Measurements from ENCODE around the gene AXIN2.
A peak's percentile ranks its signal among the peaks of the same experiment; 100 is the strongest.

The AXIN2 gene

GRCh38 chr17:65558683-65559460 is 2.6 kb downstream of the AXIN2 start:
- DNase-seq (ENCODE audit: extremely low read depth, insufficient read length): no peak
- peak overlapping the region; percentile 67 for H3K4me3 ChIP-seq (replicated peaks; ENCODE audit: low read depth, low read length)

GRCh38 chr17:65558311-65558682 is 3.2 kb downstream of the AXIN2 start:
- DNase-seq (ENCODE audit: extremely low read depth, insufficient read length): no peak
- TF ChIP-seq CTCF (IDR thresholded peaks at IDR 0.05; ENCODE audit: insufficient read depth, low read length, poor library complexity, severe bottlenecking): no peak
- no peak overlapping the region for H3K4me3 ChIP-seq (replicated peaks; ENCODE audit: low read depth, low read length)
- no peaks in the 10 kb centered on the region for H3K36me3 ChIP-seq (ENCODE audit: control insufficient read depth, insufficient read depth, low read length)
- no peaks in the 10 kb centered on the region for H3K27me3 ChIP-seq (replicated peaks; ENCODE audit: control insufficient read depth, insufficient read depth, low read length)

More at GRCh38 chr17:65558683-65559460, 2.6 kb downstream of the AXIN2 start:
- no peaks in the 10 kb centered on the region for H3K27me3 ChIP-seq (replicated peaks; ENCODE audit: control insufficient read depth, insufficient read depth, low read length)
- TF ChIP-seq CTCF (IDR thresholded peaks at IDR 0.05; ENCODE audit: insufficient read depth, low read length, poor library complexity, severe bottlenecking): no peak
- no peaks in the 10 kb centered on the region for H3K36me3 ChIP-seq (ENCODE audit: control insufficient read depth, insufficient read depth, low read length)

- no peak for TF ChIP-seq CTCF (IDR thresholded peaks at IDR 0.05; ENCODE audit: insufficient read depth, low read length, poor library complexity, severe bottlenecking)
- no peaks in the 10 kb centered on the region for H3K36me3 ChIP-seq (ENCODE audit: control insufficient read depth, insufficient read depth, low read length)
- no peak for DNase-seq (ENCODE audit: extremely low read depth, insufficient read length)
- H3K27me3 ChIP-seq (replicated peaks; ENCODE audit: control insufficient read depth, insufficient read depth, low read length): no peaks in the 10 kb centered on the region
- H3K4me3 ChIP-seq (replicated peaks; ENCODE audit: low read depth, low read length): no peak overlapping the region
Observed at GRCh38 chr17:65557349-65558310, 3.8 kb downstream of the AXIN2 start.

- Histone ChIP-seq H3K27me3 (replicated peaks; ENCODE audit: control insufficient read depth, insufficient read depth, low read length) (no peaks in the 10 kb centered on the region), H3K4me3 (replicated peaks; ENCODE audit: low read depth, low read length) (no peak overlapping the region), H3K36me3 (ENCODE audit: control insufficient read depth, insufficient read depth, low read length) (no peaks in the 10 kb centered on the region)
- TF ChIP-seq CTCF (IDR thresholded peaks at IDR 0.05; ENCODE audit: insufficient read depth, low read length, poor library complexity, severe bottlenecking): no peak
- no peak for DNase-seq (ENCODE audit: extremely low read depth, insufficient read length)
Observed at GRCh38 chr17:65556910-65557348, 4.5 kb downstream of the AXIN2 start.

- peak; percentile 41 for DNase-seq (ENCODE audit: extremely low read depth, insufficient read length)
- H3K36me3 ChIP-seq (ENCODE audit: control insufficient read depth, insufficient read depth, low read length): no peaks in the 10 kb centered on the region
- H3K4me3 ChIP-seq (replicated peaks; ENCODE audit: low read depth, low read length): no peak overlapping the region
- H3K27me3 ChIP-seq (replicated peaks; ENCODE audit: control insufficient read depth, insufficient read depth, low read length): no peaks in the 10 kb centered on the region
- TF ChIP-seq CTCF (IDR thresholded peaks at IDR 0.05; ENCODE audit: insufficient read depth, low read length, poor library complexity, severe bottlenecking): peak; percentile 87
Observed at GRCh38 chr17:65556014-65556909, 5.2 kb downstream of the AXIN2 start.

Measured in GM06990 (cell line).